Measurements from ENCODE around the gene MARCHF7. TPM values are rescaled to one million over a fixed set of nuclear protein-coding genes. Genes with fewer than 3 reads are reported as not detected.

The MARCHF7 gene
- total RNA-seq, 1 donor from 2014 or later, result 71.8 TPM

DNA sequence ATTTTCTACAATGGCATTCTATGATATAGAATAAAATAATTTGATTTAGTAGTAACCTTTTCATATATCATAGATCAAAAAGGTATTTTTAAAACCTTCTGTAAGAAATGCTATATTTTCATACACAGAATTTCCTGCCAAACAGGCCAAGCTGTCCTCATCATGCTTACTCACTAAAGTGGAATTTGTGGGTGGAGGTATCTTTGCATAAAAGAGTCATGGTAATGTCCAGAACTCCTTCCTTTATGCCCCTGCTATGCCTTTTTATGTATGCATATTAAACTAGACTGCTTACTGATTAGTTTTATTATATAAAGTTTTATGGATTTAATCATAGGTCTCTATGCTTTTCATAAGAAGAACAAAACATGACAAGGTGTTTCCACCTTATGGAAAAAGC, 27.5 kb upstream of the MARCHF7 start:
- Histone ChIP-seq H3K27me3 (ENCODE audit: low read depth) (no peaks in the 10 kb centered on the region), H3K27ac (no peak overlapping the region), H3K4me3 (no peak overlapping the region), H3K4me1 (no peaks in the 10 kb centered on the region), H3K36me3 (no peaks in the 10 kb centered on the region), H3K9me3 (no peaks in the 10 kb centered on the region)
- no peak for ATAC-seq
- TF ChIP-seq, protein P1, sequence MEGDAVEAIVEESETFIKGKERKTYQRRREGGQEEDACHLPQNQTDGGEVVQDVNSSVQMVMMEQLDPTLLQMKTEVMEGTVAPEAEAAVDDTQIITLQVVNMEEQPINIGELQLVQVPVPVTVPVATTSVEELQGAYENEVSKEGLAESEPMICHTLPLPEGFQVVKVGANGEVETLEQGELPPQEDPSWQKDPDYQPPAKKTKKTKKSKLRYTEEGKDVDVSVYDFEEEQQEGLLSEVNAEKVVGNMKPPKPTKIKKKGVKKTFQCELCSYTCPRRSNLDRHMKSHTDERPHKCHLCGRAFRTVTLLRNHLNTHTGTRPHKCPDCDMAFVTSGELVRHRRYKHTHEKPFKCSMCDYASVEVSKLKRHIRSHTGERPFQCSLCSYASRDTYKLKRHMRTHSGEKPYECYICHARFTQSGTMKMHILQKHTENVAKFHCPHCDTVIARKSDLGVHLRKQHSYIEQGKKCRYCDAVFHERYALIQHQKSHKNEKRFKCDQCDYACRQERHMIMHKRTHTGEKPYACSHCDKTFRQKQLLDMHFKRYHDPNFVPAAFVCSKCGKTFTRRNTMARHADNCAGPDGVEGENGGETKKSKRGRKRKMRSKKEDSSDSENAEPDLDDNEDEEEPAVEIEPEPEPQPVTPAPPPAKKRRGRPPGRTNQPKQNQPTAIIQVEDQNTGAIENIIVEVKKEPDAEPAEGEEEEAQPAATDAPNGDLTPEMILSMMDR (IDR thresholded peaks at IDR 0.05), result no peak
- intact Hi-C loops (cut with DNase I), result no loop called here
- DNase-seq, result no peak

DNA sequence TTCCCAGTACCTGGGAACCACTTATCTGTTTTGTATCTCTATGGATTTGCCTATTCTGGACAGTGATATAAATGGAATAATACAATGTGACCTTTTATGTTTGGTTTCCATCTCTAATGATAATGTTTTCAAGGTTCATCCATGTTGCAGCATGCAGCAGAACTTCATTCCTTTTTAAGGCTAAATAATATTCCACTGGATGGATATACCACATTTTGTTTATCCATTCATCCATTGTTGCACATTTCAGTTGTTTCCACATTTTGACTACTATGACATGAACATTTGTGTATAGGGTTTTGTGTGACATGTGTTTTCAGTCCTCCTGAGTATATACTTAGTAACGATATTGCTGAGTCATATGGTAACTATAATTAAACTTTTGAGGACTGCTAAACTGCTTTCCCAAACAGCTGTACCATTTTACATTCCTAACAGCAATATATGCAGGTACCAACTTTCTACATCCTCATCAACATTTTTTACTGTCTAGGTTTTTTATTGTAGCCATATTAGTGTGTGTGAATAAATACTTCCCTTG, 17.7 kb upstream of the MARCHF7 start:
- no peaks in the 10 kb centered on the region for H3K36me3 ChIP-seq
- H3K4me3 ChIP-seq, result no peak overlapping the region
- DNase-seq (no peak), ATAC-seq (no peak)
- no peaks in the 10 kb centered on the region for H3K4me1 ChIP-seq
- no peak overlapping the region for H3K27ac ChIP-seq
- intact Hi-C loops (cut with DNase I), result no loop called here
- no peaks in the 10 kb centered on the region for H3K27me3 ChIP-seq (ENCODE audit: low read depth)
- peaks cover 3% of the 10 kb centered on the region for H3K9me3 ChIP-seq
- TF ChIP-seq, protein P1 (IDR thresholded peaks at IDR 0.05), result no peak

DNA sequence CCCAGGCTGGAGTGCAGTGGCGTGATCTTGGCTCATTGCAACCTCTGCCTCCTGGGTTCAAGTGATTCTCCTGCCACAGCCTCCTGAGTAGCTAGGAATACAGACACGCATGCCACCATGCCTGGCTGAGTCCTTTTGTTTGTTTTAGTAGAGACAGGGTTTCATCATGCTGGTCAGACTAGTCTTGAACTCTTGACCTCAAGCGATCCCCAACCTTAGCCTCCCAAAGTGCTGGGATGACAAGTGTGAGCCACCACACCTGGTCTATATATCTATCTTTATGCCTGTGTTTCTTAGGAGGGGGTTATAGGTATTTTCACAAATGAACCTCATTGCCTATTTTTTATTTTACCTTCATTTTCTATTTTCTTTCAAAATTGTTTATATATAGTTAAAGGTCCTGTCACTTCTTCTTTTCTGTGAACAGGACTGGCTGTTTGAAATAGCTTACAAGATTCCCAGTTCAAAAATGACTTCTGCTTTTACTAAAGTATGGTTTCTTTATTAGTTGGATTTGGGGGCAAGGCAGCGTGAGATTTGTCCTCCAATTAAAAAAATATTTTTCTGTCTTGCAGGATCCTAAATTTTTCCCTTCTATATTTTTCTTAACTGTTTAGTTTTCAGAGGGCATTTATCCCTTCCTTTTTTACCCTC, 16.4 kb upstream of the MARCHF7 start:
- no peaks in the 10 kb centered on the region for H3K4me1 ChIP-seq
- H3K4me3 ChIP-seq, result no peak overlapping the region
- no peak overlapping the region for H3K27ac ChIP-seq
- H3K36me3 ChIP-seq, result no peaks in the 10 kb centered on the region
- DNase-seq, result no peak
- intact Hi-C loops (cut with DNase I), result no loop called here
- H3K9me3 ChIP-seq, result peaks cover 3% of the 10 kb centered on the region
- H3K27me3 ChIP-seq (ENCODE audit: low read depth), result no peaks in the 10 kb centered on the region
- ATAC-seq, result no peak
- TF ChIP-seq, protein P1 (IDR thresholded peaks at IDR 0.05), result no peak

DNA sequence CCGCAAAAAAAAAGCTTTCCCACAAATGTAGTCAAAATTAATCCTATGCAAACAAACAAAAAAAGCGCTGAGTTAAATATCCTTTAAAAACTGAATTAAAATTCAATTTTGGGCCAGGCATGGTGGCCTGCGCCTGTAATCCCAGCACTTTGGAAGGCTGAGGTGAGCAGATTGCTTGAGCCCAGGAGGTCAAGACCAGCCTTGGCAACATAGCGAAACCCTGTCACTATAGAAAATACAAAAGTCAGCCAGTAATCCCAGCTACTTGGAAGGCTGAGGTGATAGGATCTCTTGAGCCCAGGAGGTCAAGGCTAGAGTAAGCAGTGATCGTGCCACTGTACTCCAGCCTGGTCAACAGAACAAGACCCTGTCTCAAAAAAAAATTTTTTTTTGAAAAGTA, 8.8 kb upstream of the MARCHF7 start:
- no peaks in the 10 kb centered on the region for H3K4me1 ChIP-seq
- intact Hi-C loops (cut with DNase I), result no loop called here
- no peak overlapping the region for H3K27ac ChIP-seq
- no peak for DNase-seq
- H3K9me3 ChIP-seq, result no peaks in the 10 kb centered on the region
- no peaks in the 10 kb centered on the region for H3K36me3 ChIP-seq
- H3K27me3 ChIP-seq (ENCODE audit: low read depth), result no peaks in the 10 kb centered on the region
- ATAC-seq, result no peak
- TF ChIP-seq, protein P1 (IDR thresholded peaks at IDR 0.05), result no peak
- H3K4me3 ChIP-seq, result no peak overlapping the region

DNA sequence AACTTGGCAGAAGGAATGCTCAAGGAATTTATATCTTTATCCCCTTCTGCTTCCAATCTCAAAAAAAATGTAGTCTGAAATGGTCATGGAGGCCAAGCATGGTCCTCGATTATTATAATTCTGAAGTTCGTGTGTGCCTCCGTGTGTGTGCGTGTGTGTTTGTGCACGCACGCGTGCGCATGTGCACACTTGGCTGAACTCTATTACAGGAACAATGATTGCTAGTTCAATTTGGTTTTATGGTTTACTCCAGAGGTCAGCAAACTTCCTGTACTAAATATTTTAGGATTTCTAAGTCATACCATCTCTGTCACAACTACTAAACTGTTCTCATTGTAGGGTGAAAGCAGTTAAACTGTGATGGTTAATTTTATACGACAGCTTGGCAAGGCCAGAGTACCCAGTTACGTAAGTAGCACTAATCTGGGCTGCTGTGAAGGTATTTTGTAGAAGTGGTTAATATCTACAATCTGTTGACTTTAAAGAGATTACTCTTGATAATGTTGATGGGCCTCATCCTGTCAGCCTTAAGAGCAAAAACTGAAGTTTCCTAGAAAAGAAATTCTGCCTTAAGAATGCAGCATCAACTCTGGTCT, 5.8 kb upstream of the MARCHF7 start:
- ATAC-seq, result no peak
- TF ChIP-seq, protein P1 (IDR thresholded peaks at IDR 0.05), result no peak
- H3K9me3 ChIP-seq, result no peaks in the 10 kb centered on the region
- no peak for DNase-seq
- intact Hi-C loops (cut with DNase I), result no loop called here
- no peak overlapping the region for H3K4me3 ChIP-seq
- no peak overlapping the region for H3K27ac ChIP-seq
- H3K27me3 ChIP-seq (ENCODE audit: low read depth), result no peaks in the 10 kb centered on the region
- H3K36me3 ChIP-seq, result no peaks in the 10 kb centered on the region
- H3K4me1 ChIP-seq, result peaks cover 12% of the 10 kb centered on the region
